ENCODE results near the gene C13orf46.

The C13orf46 gene

DNA sequence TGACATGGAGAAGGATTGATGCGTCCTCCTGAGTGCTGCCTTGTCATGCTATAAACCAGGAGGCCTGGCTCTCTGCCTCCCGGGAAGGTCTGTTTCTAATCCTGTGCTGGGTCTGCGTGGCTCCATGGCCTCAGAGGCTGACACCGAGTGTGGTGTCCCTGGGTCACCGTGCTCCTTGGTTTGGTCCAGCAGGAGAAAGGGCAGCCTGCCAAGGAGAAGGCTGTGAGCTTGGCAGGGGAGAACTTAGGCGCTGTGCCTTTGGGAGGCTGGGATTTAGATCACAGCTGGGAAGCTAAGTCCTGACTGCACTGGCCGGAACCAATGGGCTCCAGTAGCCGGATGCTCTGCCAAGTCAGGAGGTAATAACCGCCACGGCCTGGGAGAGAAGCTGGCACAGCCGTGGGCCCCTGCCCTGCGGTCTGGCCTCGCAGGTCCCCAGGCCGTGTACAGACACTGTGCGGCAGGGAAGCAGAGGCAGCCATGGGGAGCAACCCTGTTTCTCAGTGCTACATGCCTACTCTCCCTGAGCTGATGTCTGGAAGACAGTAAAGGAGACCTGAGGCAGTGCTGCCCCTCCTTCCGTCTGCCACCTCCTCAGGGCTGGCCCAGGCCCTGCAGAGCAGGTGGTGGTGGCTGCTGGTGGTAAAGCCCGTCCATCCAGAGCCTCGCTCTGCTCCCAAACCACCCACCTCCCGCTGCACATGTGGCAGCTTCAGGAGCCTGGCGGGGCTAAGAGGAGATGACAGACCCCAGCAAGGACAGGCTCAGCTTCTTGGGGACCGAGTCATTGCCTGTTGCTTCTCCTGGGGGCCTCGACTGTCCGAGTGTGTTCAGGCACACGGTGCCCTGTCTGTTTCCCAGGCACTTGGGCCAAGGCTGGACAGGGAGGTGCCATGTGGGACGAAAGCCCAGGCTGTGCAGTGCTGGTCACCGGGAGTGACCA, 44.9 kb downstream of the C13orf46 start:
- in situ Hi-C loops (cut with HindIII; ENCODE audit: low sequenced_read_pairs), result loop anchor here (10.0 kb wide), 1 partner anchor 126 kb away; no protein-coding TSS in a partner anchor

DNA sequence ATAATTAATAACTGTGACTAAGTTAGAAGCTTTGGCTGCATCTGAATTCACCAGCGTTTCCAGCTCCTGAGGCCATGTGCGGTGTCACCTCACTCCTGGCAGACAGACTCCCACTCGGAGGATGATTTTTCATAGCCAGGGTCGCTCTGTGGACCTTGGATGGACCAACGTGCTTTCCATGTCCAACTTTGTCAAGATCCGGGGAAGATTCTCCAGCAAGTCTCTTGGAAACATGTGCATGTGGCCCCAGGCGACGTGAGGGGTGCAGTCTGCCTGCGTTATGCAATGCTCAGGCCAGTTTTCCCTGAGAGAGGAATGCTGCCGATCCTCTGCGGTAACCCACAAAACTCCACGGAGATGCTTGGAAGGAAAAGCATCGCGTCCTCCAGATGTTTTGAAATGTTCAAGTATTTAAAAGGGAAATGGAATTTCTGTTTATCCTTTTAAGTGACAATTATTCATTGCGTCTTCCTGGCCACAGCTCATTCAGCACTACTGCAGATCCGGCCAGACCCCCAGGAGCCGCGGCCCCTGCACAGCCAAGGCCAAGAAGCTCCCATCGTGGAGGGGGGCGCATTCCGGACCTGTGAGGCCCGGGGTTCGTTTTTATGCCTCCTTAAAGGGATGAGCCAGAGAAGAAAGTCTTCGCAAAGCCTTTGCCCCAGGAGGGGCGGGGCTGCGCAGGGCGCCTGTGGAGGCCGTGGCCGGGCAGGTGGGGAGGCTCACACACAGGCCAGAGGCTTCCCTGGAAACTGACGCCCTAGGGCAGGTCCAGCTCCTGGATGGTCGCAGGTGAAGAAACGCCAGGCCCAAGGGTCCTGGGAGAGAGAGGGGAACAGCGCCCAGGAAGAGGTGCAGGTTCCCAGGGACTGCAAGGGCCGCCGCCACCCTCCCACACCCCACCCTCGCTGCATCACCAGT, 46.0 kb downstream of the C13orf46 start:
- in situ Hi-C loops (cut with HindIII; ENCODE audit: low sequenced_read_pairs), result loop anchor here (10.0 kb wide), 1 partner anchor 127 kb away; no protein-coding TSS in a partner anchor

DNA sequence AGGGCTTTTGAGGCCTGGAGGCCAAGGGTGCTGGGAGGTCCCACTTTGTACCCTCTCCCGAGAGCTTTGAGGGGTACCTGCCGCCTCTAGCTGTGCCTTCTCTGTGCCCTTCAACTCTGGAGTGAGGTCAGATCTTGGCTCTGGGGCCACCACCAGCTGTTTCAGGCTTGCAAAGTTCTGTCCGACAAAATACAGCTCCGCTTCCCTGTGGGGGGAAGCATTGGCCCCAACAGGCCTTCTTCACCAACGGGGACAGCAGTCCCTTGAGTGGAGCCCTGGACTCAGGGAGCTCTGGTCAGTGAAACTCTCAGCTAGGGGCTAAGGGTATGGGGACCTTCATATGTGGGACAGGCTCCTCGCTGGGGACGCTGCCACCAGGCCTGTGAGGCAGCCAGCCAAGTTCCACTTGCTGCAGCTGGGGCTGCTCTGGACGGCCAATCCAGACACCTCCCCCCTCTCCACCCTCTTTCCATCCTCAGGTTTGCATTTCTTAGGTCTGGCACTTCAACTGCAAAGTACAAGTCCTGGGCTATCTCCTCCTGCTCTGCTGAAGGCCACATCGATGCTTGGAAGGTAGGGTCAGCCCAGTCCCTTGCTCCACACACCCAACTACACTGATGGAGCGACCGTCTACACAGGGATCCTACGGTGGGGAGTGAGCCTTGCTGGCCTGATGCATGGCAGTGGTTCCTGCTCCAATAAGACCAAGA, 46.8 kb downstream of the C13orf46 start:
- in situ Hi-C loops (cut with HindIII; ENCODE audit: low sequenced_read_pairs), result loop anchor here (10.0 kb wide), 1 partner anchor 128 kb away; no protein-coding TSS in a partner anchor

DNA sequence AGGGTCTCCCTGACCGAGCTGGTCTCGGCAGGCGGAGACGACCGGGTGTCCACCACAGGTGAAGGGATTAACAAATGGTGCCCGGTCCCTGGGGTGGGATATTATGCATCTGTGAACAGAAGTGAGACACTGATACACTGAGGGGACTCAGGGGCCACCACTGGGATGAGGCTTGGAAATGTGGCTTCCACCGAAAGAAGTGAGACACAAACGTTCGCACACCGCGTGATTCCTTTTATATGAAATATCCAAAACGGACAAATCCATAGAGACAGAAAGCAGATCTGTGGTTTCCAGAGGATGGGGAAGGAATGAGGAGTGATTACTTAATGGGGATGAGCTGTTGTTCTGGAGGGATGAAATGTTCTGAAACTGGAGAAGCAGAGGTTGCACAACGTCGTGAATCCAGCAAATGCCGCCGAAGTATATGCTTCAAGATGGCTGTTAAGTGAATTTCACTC, 47.5 kb downstream of the C13orf46 start:
- in situ Hi-C loops (cut with HindIII; ENCODE audit: low sequenced_read_pairs), result loop anchor here (10.0 kb wide), 1 partner anchor 128 kb away; no protein-coding TSS in a partner anchor

DNA sequence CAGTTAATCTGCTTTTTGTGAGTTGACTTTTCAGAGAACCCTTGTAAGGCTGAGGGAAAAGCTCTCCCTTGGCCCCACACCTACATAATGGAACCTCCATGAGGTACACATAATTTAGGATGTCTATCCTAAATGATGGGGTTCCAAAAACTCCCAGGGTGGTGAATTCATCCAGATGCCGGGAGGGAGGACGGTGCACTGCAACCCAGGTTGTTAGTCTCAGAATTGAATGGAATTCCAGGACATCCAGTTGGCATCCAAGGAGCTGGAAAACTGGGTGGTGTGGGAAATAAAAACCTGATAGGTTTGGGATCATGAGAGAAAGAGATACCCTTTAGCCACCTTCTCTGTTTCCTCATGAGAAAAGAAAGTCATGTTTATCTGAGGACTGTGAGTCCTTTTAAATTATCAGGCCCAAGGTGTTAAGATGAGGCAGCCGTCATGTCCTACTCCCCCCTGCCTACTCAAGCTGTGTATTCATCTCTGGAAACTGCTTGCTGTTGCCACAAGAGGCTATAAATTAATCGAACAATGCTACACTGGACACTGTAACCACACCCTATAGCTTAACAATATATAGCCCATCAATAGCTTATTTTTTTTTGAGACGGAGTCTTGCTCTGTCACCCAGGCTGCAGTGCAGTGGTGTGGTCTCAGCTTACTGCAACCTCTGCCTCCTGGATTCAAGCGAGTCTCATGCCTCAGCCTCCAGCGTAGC, 49.5 kb downstream of the C13orf46 start:
- in situ Hi-C loops (cut with HindIII; ENCODE audit: low sequenced_read_pairs), result loop anchor here (10.0 kb wide), 1 partner anchor 130 kb away; no protein-coding TSS in a partner anchor

DNA sequence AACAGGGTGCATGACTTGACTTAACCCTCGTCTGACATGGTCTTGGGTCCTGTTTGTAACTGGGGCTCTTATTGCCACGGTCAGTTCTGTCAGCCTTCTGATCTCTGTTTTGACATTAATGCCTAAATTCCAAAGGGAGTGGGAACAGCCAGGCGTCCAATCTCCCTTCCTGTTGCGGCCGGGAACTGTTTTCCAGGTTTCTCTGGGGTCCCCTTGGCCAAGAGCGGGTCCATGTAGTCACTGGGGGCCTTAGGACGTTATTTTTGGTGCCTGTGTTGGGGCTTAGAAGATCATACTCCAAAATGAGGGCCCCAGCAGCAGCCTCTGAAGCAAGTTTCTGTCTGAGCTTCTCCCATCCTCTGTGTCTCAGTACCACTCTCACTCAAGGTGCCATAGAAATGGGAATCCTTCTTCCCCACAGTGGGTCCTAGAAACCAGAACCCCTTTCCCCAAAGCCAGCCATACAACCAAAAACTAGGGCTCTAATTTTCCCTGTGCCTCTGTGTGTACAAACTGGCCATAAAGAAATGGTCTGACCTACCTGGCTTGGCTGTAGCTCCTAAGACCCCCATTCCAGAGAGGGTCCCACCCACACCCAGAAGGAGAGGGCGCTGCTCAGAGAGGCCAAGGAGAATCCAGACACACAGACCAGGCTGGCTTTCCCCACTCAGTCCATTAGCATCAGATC, 50.4 kb downstream of the C13orf46 start:
- in situ Hi-C loops (cut with HindIII; ENCODE audit: low sequenced_read_pairs), result loop anchor here (10.0 kb wide), 1 partner anchor 131 kb away; no protein-coding TSS in a partner anchor

DNA sequence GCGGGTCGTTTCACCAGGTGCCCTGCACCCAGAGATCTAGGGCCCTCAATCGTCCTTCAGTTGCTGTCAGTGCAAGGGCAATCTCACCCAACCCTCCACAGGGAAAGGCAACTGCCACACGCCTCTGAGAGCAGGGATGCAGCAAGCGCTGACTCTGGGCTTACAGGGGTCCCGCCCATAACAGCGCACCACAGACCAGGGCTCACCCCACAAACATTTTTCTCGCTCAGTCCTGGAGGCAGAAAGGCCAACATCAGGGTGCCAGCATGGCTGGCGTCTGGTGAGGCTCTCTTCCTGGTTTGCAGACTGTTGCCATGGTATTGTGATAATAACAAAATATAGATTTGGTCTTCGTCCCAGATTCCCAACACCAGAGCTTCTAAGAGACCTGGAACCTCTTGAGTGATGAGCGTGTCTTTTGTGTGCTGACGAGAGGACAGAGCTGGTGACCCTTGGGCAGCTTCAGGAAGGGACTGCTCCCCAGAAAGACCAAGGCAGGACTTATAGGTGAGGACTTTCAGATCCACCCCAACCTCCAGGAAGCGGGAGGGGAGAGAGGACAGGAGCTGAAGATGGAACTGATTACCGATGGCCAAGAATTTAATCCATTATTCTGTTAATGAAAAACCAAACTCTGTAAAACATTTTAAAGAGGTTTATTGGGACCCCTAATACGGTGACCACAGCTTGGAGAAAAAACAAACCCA, 51.3 kb downstream of the C13orf46 start:
- in situ Hi-C loops (cut with HindIII; ENCODE audit: low sequenced_read_pairs), result loop anchor here (10.0 kb wide), 1 partner anchor 132 kb away; no protein-coding TSS in a partner anchor

DNA sequence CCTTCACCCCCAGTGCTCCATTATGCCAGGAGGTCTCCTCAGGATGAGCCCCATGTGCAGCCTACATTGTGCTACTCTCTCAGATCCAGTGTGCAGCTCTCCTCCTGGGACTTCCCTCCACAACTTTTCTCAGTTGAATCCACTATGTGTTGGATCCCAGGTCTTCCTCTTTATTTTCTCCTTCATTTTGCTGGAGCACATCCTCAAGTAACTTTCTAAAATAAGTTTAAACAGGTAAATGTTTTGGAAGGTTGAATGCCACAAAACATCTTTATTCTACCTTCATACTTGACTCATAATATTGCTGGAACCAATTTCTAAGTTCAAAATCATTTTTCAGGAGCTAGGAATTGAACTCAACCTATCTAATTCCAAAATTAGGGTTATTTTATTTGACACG, 52.1 kb downstream of the C13orf46 start:
- in situ Hi-C loops (cut with HindIII; ENCODE audit: low sequenced_read_pairs), result loop anchor here (10.0 kb wide), 1 partner anchor 133 kb away; no protein-coding TSS in a partner anchor

DNA sequence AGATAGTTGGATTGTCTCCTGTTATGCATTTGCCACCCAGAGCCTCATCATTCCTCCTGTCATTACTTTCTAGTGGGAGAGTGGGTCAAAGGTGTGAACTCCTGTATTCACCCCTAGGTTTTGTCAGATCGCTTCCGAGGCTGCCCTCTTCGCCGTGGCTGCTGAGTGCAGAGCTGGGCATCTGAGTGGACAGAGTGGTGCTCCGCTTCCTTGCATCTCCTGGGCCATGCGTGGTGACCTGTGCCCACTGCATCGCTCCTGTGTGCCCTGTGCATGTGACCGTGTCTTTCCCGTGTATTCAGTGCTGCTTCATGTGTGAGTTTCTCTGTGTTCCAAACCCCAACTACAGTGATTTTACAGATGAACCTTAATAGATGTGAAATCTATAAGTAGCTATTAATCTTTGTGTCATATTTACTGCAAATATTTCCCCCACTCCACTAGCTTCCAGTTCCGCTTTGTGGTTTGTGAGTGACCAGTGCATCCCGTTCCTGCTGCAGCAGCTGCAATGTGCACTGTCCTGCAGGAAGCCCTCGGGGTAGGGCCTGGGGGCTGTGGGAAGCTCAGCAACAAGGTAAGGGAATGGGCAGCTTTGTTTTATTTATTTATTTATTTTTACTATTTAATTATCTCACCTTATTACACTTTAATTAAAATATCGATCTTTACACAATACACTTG, 53.1 kb downstream of the C13orf46 start:
- in situ Hi-C loops (cut with HindIII; ENCODE audit: low sequenced_read_pairs), result loop anchor here (10.0 kb wide), 1 partner anchor 134 kb away; no protein-coding TSS in a partner anchor

DNA sequence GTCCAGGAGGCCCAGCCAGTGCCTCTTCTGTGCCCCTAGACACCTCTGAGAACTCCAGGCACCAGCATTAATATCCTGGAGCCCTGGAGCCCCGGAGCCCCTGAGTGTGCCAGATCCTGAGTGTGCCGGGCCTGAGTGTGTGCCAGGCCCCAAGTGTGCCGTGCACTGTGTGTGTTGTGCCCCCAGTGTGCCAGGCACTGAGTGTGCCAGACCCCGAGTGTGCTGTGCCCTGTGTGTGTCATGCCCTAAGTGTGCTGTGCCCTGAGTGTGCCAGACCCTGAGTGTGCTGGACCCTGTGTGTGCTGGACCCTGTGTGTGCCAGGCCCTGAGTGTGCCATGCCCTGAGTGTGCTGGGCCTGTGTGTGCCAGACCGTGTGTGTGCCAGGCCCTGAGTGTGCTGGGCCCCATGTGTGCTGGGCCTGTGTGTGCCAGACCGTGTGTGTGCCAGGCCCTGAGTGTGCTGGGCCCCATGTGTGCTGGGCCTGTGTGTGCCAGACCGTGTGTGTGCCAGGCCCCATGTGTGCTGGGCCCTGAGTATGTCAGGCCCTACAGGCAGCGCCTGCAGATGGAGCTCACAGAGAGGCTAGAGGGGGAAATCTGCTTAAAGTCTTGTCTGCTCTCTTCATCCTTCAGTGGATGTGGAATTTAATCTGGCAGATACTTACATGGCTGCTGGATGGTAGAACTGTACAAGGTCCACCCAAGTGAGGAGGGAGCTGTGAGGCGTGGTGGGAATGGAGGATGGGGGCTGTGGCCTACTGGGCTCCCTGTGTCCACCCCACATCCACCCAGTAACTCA, 53.9 kb downstream of the C13orf46 start:
- in situ Hi-C loops (cut with HindIII; ENCODE audit: low sequenced_read_pairs), result loop anchor here (10.0 kb wide), 1 partner anchor 135 kb away; no protein-coding TSS in a partner anchor

DNA sequence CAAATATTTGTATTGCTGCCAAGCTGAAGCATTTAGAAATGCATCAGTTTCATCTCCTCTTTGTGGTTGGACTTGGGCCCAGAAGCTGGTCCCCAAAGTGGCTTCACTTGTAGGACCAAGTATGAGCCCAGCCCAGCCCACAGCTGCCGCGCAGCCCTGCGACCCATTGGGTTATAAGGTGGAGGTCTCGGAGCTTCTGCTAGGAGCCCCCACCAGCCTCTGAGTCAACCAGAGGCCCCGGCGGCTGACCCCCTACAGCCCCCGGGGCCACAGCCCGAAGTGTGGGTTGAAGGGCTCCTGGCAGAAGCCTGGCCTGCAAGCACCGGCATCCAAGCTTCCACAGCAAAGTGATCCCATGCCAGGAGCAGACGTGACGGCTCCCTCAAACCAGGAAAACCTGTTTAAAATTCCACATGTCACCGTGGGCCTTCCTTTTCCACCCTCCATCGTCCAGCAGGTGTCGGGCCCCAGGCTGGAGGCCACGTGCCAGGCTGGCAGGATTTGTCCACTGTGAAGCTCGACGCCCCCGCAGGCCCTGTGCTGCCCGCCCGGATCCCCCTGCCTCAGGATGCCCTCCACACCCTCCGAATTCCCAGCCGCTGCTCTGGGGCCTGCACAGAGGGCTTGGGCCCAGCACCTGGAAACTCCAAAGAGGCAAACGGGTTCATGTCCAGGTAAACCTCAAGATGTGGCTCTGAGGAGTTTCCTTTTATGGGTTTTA, 54.7 kb downstream of the C13orf46 start:
- in situ Hi-C loops (cut with HindIII; ENCODE audit: low sequenced_read_pairs), result no loop called here

DNA sequence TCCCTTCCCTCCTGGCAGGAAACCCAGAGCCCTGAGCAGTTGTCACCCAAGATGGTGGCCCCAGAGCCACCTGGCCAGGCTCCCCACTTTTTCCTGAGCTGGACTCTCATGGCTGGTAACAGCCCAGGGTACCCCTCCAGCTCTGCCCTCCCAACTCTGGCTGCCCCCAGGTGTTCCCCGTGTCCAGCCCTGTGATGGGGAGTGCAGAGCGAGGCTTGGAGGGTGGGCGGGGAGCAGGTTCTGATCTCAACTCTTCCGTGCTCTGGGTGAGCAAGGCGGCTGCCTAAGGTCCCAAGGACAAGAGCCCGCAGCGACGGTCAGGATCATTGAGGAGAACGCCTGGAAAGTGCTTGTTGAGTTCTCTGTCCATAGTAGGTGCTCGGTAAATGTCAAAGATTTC, 55.3 kb downstream of the C13orf46 start:
- in situ Hi-C loops (cut with HindIII; ENCODE audit: low sequenced_read_pairs), result no loop called here

DNA sequence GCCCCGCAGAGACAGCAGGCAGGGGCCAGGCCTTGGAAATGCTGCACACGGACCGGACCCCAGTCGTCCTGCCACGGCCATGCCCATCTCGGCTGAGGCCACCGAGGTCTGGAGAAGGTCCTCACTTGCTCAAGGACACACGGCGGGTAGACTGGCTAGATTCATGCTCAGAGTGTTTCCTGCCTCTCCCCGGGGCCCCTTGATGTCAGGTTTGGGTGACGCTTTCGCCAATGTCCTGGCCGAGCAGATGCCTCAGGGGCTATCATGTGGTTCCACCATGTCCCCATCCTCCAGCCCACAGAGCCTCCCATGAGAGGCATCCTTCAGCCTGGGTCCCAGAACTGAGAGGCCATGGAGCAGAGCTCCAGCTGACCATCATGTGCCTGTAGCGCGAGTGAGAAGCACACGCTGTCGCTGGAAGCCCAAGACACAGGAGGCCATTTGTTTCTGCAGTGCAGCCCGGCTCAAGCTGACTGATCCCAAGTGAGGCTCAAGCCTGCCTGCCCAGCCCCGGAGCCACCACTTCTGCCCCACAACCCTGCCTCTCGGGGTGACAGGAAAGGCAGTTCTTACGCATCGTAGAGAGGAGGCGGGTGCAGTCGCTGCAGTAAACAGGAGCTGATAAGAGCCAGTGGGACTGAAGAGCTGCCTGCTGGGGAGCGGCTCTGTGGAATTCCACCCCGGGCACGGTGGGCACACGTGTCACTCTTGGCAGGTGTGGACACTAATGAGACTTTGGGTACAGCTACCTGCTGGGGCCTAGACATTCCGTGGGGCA, 56.1 kb downstream of the C13orf46 start:
- in situ Hi-C loops (cut with HindIII; ENCODE audit: low sequenced_read_pairs), result no loop called here

DNA sequence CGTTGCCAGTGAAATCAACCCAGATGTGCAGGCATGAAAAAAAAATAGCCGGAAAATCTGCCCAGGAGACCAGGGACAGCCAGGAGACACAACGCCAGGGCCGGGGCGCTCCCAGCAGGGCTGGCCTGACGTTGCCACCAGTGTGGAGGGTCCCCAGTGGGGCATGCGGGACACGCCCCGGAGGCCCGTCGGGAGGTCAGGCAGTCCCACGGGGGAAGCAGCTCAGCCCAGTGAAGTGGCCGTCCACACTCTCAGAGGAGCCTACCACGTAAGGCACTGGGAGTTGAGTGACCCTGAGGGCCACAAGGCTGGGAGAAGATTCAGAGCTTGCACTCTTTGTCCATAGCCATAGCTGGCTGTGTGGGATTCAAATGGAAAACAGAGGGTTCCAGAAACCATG, 56.8 kb downstream of the C13orf46 start:
- in situ Hi-C loops (cut with HindIII; ENCODE audit: low sequenced_read_pairs), result no loop called here

DNA sequence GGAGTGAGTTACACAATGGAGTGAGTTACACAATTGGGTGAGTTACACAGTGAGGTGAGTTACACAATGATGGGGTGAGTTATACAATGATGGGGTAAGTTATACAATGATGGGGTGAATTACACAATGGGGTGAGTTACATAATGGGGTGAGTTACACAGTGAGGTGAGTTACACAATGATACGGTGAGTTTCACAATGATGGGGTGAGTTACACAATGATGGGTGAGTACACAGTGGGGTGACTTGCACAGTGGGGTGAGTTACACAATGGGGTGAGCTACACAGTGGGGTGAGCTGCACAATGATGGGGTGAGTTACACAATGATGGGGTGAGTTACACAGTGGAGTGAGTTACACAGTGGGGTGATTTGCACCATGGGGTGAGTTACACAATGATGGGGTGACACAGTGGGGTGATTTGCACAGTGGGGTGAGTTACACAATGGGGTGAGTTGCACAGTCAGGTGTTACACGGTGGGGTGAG, 57.5 kb downstream of the C13orf46 start:
- in situ Hi-C loops (cut with HindIII; ENCODE audit: low sequenced_read_pairs), result no loop called here
